Activated T-cell treated with anti-CD3 and anti-CD28 coated beads for 48 hours (primary cell): ENCODE data around the gene ITGA8.
"Not testable (repeated sequence)": the region's sequence is repeated elsewhere in the genome, so short reads cannot be mapped to it uniquely, and the experiment has no call there.

Experiments used
- DNase-seq: peaks from one replicate; pipeline ENCODE4 v3.0.0-alpha.2; 2020; ENCODE audit warnings: low read depth

The ITGA8 gene

DNA sequence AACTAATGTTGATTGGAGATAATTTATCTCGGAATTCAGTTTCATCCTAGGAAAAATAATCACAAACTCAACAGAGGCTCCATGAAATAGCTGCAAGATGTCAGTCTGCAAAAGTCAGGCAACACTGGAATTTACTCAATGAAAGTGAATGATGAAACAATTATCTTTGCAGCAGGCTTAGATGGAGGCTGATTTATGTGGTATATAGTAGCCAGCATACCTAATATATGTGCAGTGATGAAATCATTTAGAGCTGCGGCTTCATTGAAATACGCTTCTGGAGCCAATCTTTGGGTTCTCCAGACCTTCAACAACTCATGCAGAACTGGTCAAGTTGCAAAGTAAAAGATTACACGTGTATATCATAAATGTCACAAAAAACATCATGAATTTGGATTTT is 113.3 kb downstream of the ITGA8 start:
- DNase-seq, result no peak

DNA sequence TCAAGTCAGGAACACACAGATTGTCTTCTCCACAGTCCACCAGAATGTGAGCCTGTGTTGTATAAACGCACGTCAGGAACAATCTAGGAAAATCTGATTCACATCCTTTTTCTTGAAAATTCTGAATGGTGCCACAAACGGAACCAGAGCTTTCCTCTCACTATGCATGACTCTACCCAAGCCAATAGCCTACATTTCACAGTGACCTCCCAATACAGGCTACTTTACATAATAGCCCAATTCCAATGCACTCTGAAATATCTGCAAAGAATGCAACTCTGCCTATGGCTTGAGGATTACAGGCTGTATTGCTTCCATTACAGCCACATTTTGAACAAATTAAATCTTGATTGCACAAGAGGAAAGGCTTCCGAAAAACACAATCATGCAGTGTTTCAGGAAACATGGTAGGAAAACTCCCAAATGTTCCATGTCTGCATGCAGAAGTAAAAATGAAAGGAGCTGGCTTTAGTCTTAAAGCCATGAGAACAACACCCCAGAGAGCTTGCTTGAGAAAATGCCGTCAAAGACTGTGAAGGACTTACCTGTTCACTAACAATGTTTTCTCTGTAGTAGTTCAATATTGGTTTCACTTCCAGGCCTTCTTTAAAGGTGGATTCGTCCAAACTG is 113.9 kb downstream of the ITGA8 start:
- no peak for DNase-seq

DNA sequence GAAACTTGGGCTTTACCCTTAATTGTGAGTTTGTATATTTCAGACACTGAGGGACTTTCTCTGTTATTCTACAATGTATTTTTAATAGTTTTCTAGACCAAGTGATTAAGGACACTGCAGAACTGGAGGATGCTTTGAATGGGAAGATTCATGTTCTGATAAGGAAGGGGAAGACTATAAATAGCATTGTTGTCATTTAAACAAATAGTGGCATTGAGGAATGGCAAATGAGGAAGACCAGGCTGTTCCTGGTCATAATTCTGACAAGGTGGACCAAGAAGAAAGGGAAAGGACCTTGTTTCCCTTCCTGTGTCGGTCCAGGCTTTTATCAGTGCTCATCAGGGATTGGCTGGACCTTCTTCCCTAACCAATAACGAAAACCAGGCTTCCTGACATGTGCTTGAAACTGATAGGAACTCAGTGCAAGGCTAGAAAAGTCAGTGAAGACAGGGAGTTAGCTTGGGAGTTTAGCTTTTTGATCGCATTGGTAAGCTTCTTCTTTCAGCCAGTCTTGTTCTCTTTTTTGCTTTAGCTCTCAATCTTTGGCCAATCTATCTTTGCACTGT is 116.2 kb downstream of the ITGA8 start:
- no peak for DNase-seq

DNA sequence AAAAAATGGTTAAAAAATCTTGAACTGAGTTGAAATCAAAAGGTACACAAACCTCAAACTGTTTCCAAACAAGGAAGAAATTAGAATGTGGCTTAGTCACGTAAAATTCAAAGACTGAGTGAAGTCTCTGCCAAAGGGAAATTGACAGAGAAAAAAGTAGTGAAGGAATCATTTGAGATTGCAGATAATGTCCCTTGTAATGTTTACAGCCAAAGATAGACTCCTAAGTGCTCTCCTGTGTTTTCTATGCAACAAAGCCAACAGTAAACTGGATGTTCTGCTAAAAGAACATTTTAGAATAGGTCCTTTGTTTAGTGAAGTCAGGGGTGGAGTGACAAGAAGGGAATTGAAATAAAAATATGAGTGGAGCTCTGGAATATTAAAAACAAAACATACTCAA is 117.9 kb downstream of the ITGA8 start:
- DNase-seq, result no peak

DNA sequence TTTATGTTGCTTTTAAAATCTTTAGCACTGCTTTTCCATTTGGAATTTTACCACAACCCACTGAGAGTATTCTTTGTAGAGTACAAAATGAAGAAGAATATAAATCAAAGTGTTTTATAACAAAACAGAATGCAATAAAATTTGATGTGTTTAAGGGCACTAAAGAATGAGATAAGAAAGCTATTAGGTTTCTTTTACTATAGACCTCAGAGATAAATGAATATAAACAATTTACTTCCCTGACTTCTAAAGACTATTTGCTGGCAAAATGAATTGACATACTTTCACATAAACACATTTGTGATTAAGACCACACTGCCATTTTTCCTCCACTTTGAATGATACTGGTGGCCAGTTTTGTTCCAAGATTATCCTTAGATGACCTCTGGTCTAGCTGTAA is 124.5 kb downstream of the ITGA8 start:
- no peak for DNase-seq

DNA sequence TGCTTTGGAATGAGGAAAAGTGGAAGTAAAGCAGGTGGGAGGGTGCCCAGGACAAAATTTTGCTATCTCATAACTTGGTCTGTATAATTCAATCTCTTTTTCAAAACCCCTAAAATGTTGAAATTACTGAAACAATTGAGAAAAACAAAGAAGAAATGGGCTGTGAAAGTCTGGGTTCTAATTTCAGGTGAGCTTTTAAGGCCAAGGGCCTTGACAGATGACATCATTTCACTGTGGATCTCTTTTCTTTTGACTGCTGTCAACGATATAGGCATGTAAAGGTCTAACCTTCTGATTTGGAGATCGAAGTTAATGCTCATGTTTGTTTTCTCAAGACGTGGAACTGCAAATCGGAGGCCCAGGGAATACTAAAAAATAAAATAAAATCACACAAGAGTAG is 127.8 kb downstream of the ITGA8 start:
- no peak for DNase-seq

DNA sequence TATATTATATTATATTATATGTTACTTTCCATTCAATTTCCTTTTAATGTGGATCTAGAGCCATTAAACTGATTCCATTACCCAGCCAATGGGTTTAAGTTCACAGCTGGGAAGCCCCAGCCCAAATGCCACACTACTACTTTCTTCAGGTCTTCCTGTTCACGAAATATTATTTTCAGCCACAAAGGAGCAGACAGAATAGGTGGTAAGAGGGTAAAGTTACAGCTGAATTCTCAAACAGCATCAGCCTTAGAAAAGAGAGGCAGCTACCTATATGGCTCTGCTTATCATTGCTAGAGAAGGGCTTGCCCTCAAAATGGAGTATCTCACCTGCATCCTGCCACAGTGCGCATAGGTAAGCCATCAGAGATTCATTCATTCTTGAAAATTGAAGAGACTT is 128.3 kb downstream of the ITGA8 start:
- DNase-seq, result no peak

DNA sequence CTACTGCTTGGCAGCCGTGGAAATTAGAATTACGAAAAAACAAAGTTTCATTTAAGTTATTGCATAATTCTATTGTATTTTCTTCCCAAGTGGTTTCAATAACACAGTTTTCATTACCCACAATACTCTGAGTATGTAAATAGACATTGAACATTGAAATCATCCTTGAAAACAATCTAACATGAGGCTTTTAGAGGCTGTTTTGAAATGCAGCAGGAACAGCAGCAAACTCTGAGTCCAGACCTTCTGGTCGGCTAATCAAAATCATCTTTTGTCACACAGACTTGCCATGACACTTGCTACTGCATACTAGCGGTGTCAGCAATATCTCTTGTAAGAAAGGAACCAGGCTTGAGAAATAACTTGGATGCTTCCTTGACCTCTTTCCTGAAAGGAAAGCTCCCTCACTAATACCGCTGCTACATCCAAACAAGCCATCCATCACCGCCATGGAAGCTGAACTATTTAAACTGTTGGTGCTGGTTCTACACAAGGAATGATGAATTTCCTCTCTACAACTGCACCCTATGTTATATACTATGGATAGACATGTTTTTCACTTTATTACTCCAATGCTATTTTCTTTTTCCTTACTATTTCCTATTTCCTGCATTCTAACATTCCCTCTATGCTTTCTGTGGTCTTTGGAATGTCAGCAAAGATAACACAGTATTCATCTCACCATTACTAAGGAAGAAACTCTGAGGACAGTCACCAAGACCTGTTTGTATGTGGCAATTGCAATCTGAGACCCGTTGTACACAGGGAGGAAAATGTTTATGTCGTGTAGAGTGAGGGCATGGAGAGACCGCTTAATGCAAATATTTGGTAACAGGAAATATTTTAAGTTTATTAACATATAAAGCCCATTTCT is 130.8 kb downstream of the ITGA8 start:
- no peak for DNase-seq

DNA sequence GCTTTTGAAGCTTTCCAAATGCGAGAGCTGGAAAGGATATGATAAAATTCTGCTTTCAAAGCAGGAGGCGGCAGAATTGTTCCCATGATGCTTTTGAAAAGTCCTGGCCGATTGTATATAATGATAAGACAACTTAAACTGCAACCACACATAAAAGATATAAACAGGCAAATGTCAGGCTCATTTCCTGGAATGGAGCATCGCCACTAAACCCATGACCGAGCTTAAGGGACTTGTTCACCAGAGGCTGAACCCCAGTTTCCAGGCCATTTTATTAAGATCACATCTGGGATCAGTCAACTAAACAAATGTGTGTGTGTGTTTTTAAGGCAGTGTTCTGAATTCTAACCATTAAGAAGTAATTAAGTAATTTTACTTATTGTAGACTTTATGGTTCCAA is 131.6 kb downstream of the ITGA8 start:
- DNase-seq, result no peak

DNA sequence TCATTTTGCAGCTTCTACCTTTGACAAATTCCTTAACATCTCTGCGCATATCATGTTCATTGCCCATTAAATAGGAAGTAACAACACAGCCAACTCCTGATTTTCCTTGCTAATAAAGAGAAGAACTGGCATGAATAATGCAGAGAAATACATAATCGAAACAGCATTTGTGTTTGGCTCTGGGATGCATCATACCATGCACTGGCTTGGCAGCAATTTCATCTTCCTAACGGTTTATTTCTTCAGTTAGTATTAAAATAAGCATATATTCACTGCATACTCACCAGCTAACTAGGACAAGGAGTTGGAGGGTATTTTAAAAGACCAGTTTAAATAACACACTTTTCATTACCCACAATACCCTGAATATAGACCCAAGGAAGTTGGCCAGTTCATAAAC is 132.5 kb downstream of the ITGA8 start:
- no peak for DNase-seq

DNA sequence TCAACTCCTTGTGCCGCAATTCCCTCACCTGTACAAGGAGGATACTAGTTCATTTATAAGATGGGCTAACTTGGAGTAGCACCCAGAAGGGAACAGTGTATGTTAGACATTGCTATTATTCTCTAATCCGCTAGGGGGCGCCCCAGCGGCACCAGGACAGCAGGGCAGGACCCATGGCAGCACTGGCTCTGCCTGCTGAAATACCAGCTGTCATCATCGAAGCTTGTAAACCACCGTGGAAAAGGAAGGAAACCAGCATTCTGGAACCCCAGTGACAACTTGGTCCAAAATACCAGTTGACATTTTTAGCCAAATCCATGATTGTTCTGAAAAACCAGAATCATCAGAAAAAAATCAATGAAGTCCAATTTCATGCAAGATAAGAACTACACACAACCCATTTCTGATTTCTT is 134.4 kb downstream of the ITGA8 start:
- DNase-seq, result peak; percentile 40

DNA sequence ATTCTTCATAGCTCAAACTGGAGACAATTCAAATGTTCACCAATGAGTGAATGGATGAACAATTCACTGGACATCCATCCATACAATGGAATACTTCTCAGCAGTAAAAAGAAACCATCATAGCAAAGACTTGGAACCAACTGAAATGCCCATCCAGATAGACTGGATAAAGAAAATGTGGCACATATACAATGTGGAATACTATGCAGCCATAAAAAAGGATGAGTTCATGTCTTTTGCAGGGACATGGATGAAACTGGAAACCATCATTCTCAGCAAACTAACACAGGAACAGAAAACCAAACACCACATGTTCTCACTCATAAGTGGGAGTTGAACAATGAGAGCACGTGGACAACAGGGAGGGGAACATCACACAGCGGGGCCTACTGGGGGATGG is 136.8 kb downstream of the ITGA8 start:
- DNase-seq, result not testable (repeated sequence)

DNA sequence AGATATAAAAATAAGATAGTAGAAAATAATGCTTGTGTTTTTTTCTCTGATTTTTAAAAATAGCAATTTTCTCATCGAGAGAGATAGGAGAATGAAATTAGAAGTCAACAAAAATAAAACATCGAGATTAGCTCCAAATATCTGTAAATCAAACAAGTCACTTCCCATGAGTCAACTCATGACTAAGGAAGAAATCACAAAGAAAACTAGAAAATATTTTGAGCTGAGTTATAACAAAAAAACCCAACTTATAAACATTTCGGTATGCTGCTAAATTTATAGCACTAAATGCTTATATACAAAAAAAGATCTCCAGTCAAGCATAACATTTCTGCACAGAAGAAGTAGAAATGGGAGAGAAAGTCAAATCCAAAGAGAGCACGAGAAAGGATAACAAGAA is 140.1 kb downstream of the ITGA8 start:
- DNase-seq, result no peak

DNA sequence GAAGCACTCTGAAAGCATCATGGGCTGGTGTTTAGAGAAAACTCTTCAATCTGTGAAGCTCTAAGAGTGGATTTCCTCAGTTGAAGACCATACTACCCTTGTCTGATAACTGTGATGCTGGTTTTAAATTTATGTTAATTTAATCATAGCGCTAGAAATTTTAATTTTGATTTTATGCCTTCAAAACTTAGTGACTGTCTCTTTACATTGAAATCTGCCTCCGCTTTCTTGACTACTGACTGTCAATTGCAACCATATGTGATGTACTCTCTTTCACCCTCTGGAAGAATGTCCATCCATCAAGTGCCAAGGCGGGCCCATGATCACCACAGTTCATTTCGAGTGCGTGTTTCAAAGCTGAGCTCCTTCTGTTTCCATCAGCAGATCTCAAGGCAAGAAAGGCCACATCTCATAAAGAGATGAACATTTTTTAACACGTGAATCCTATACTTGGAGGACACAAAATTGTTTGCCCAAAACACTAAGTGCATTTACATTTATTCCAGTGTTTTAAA is 147.1 kb downstream of the ITGA8 start:
- no peak for DNase-seq

DNA sequence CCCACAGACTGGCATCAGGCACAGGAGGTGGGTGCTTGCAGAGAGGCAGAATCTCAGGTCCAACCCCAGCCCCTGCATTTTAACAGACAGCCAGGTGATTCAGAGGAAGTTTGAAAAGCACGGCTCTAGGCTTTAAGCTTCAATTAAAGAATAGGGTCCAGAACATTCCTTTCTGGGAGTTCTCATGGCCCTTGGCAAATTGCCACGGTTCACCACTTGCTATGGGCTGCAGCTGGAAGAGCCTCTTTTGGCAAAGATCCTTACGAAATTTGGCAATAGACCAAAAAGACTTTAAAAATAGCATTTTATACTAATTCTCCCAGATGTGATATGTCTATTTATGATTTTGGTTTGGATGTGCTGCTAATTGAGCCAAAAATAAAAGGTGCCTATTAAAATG is 148.1 kb downstream of the ITGA8 start:
- no peak for DNase-seq

DNA sequence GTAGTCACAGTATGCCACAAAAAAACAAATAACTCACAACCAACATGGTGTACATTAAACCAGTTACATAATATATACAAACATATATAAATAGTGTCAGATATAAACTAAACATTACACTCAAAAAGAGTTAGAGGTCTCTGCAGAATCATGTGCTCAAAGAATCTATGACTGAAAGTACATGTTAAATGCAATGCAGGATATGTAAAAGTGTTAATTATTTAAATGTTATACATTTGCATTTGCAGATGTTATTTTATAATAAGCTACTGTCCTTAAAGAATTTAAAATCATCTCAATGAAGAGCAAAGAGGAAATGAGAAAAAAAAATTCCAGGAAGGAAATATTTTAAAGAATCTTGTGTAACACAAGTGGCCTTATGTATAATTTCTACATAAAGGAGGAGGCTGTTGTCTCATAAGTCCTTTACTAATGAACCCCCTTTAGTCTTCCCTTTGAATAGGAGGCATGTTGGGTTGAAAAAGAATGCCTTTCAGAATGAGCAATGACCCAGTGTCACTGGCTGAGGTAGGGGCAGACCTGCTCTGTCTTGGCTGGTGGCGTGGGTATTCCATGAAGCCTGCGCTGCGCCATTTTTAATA is 148.9 kb downstream of the ITGA8 start:
- DNase-seq, result no peak

DNA sequence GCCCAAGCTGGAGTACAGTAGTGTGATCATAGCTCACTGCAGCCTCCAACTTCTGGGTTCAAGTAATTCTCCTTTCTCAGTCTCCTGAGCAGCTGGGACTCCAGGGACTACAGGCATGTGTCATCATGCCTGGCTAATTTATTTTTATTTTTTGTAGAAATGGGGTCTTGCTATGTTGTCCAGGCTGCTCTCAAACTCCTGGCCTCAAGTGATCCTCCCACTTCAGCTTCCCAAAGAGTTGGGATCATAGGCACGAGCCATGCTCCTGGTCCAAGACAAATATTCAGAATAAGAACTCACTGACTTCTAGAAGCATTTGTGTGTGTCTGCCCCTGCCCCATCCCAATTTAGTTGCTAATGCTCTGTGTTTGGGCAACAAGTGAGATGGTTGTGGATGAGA is 151.8 kb downstream of the ITGA8 start:
- no peak for DNase-seq

DNA sequence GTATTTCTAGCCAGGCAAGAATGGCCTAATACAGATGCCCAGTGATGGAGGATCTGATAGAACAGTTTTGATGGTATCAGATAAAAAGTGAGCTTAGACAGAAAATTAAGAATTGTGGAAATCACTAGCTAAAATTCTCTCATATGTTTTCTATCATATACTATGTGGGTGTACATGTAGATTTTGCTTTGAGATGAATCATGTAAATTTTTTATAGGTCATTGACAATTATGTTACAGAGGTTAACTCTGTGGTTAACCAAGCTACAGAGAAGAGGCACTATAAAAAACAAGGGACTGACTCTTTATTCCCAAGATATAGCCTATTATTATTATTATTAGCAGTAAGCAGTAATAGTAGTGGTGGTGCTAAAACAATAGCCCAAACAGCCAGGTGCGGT is 156.5 kb downstream of the ITGA8 start:
- DNase-seq, result no peak

DNA sequence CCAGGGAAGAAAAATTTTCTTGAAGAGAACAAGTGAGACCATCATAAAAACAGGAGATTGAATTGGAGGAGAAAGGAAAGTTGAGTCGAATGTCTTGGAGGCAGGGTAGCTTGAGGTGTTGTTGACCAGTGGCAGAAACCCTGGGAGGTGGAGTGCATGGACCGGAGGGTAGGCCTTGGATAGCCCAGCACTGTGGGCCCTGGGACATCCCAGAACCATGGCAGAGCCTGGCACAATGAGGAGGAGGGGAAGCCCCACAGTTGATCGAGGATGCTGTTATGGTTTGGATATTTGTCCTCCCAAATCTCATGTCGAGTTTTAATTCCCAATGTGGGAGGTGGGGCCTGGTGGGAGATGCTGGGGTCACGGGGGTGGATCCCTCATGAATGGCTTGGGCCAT is 157.1 kb downstream of the ITGA8 start:
- no peak for DNase-seq

DNA sequence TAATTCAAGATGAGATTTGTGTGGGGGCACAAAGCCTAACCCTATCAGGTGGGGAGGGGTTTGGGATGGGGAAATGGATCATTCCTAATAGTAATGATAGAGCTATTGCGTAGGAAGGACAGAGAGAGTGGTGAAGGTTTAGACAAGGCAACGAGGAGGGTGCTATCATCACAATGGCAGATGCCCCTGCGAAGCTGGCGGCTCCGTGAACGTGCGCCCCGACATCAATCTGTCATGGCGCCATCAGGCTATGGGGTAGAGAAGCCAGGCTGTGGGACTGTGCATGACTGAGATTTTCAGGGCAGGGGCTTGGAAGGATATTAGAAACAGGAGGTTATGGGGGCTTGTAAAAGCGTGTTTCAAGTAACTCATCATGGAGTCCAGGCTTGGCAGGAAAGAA is 157.6 kb downstream of the ITGA8 start:
- no peak for DNase-seq

DNA sequence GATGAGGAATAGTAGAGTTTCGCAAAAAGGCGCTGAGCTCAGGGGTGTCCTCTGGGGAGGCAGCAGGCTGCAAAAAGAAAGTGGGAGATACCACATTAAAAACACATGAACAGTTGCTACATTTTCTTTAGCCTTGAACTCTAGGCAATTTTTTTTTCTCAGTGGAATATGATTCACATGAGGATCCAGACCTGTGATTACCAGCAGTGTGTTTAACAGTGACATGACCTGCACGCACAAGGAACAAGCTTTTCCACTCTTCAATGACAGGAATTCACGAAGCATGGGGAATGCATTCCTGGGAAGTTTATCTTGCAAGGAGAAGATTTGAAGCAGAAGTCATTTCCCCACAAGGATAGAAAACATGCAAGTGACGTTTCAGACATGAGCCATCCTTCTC is 161.6 kb downstream of the ITGA8 start:
- DNase-seq, result no peak

DNA sequence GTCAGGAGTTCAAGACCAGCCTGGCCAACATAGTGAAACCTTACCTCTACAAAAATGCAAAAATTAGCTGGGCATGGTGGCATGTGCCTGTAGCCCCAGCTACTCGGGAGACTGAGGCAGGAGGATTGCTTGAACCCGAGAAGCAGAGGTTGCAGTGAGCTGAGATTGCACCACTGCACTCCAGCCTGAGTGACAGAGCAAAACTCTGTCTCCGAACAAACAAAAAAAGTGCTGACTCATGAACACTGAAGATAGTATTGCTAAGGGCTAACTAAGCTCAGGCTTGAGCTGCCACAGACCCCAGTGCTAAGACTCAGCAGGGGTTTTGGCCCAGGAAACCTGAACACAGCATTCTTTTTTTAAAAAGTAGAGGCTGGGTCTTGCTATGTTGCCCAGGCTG is 162.6 kb downstream of the ITGA8 start:
- not testable (repeated sequence) for DNase-seq

DNA sequence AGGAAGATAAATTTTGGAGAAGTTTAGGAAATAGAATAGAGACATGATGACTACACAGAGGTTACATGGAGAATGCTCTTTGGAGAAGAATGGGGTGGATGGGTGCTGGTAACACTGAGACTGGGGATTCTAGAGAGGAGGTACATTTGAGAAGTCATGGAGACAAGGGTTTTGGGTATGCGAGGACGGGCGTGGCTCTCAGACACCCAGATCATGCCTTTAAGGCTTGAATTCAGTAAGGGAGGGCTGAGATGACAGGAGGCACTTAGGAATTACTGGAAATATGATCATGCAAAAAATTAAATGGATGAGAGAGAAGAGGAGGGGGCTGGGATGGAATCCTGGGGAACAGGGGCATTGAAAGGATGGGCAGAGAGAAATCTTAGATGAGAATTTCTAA is 168.8 kb downstream of the ITGA8 start:
- no peak for DNase-seq
